Left lung (tissue), 10 donors: ENCODE results near the gene EXOSC5. TPM values are rescaled to one million over a fixed set of nuclear protein-coding genes. Genes with fewer than 3 reads are reported as not detected.
A peak's percentile ranks its signal among the peaks of the same experiment; 100 is the strongest.
"Not testable (repeated sequence)": the region's sequence is repeated elsewhere in the genome, so short reads cannot be mapped to it uniquely, and the experiment has no call there.

ENCODE experiments used
- ATAC-seq: fragments of 200-7000 bp; cut with Tn5 transposase; one replicate; pipeline ENCODE4 v1.9.1; 2020; ENCODE audit warnings: moderate library complexity
- DNase-seq, 4 donors: peaks; one replicate each; pipeline ENCODE4 v3.0.0-alpha.2; 2013 to 2020
- H3K27ac ChIP-seq, 2 donors: fragments of 200-600 bp; sonication (generic) in 1 of 2; one replicate each; pipeline versions ENCODE4 v1.5.0 to v1.8.0; 2020 to 2021
- H3K27me3 ChIP-seq, 2 donors: fragments of 200-600 bp; sonication (generic) in 1 of 2; one replicate each; pipeline versions ENCODE4 v1.5.0 to v1.8.0; 2020 to 2021
- H3K36me3 ChIP-seq, 2 donors: fragments of 200-600 bp; sonication (generic) in 1 of 2; one replicate each; pipeline versions ENCODE4 v1.5.0 to v1.8.0; 2020 to 2021
- H3K4me1 ChIP-seq, 2 donors: fragments of 200-600 bp; one replicate each; pipeline ENCODE4 v1.8.0; 2021
- H3K4me3 ChIP-seq, 2 donors: fragments of 200-600 bp; sonication (generic) in 1 of 2; one replicate each; pipeline versions ENCODE4 v1.5.0 to v1.8.0; 2020 to 2021; ENCODE audit warnings: mild to moderate bottlenecking in 1 of 2
- H3K9me3 ChIP-seq, 2 donors: fragments of 200-600 bp; sonication (generic) in 1 of 2; one replicate each; pipeline versions ENCODE4 v1.5.0 to v1.8.0; 2020 to 2021
- CTCF ChIP-seq, 2 donors: fragments of 200-600 bp; sonication (generic) in 1 of 2; IDR thresholded peaks; one replicate each; pipeline versions ENCODE4 v1.5.0 to v1.8.0; 2021; ENCODE audit warnings: antibody characterized with exemption in 2 of 2
- intact Hi-C, 2 donors: fragments of 100-400 bp; cut with DNase I; formaldehyde crosslinking; loops; one replicate each; pipeline versions ENCODE4 v1.11.2 to v1.14.2; 2022
- polyA plus RNA-seq, 6 donors: library from polyadenylated mRNA; unstranded; fragments of 120-200 nt; gene quantifications; one replicate each; pipeline ENCODE4 v1.2.1, GENCODE V29; 2013; ENCODE audit not compliant: insufficient read length in 6 of 6
- total RNA-seq, 2 donors: library from RNA; stranded (reverse); fragmentation: NEBNext Ultra II Directional; extraction: Animal tissue kit (Norgen Biotek cat#: 25700); gene quantifications; one replicate each; pipeline ENCODE4 v1.2.1, GENCODE V29; 2021
- donor health status: DM: no; HTN: yes; CAD: no.
- donor health status: DM: no; HTN: no; CAD: no.

EXOSC5 gene
- total and polyA plus RNA-seq, 8 donors = 10.3 to 19.5 (median 15.2) TPM

- no peaks in the 10 kb centered on the region for H3K27me3 ChIP-seq
- H3K36me3 ChIP-seq = peaks cover 0 to 18% of the 10 kb centered on the region in 2 donors
- intact Hi-C loops = no loop called here
- DNase-seq (peak in 2 of 4 donors; percentile 82 to 95), ATAC-seq (peak; percentile 70)
- no peaks in the 10 kb centered on the region for H3K9me3 ChIP-seq
- no peak for TF ChIP-seq CTCF (IDR thresholded peaks at IDR 0.05)
- peaks cover 5 to 60% of the 10 kb centered on the region in 2 donors for H3K4me1 ChIP-seq
- peak overlapping the region; percentile 91 to 97 for H3K4me3 ChIP-seq
- peak overlapping the region; percentile 83 to 90 for H3K27ac ChIP-seq
These were observed 45.6 kb downstream of the EXOSC5 start for GRCh38 chr19:41351339-41352245.

GRCh38 chr19:41350735-41351338 is 46.3 kb downstream of the EXOSC5 start:
- Histone ChIP-seq H3K4me1 (peaks cover 5 to 54% of the 10 kb centered on the region in 2 donors), H3K27ac (peak overlapping the region; percentile 36 to 90), H3K9me3 (no peaks in the 10 kb centered on the region), H3K4me3 (peak overlapping the region; percentile 91 to 97), H3K27me3 (no peaks in the 10 kb centered on the region), H3K36me3 (peaks cover 0 to 25% of the 10 kb centered on the region in 2 donors)
- no peak for TF ChIP-seq CTCF (IDR thresholded peaks at IDR 0.05)
- DNase-seq = no peak
- no peak for ATAC-seq
- intact Hi-C loops = no loop called here

- H3K4me3 ChIP-seq, H3K27ac ChIP-seq, H3K9me3 ChIP-seq, intact Hi-C loops, DNase-seq, H3K27me3 ChIP-seq, ATAC-seq: not testable (repeated sequence)
- Histone ChIP-seq H3K36me3 (peaks cover 0 to 60% of the 10 kb centered on the region in 2 donors), H3K4me1 (peaks cover 5 to 59% of the 10 kb centered on the region in 2 donors)
These were observed 50.2 kb downstream of the EXOSC5 start for GRCh38 chr19:41346916-41347315.

GRCh38 chr19:41344162-41344561 is 53.0 kb downstream of the EXOSC5 start:
- no peaks in the 10 kb centered on the region for H3K27me3 ChIP-seq
- peak overlapping the region in 1 of 2 donors; percentile 23 for H3K27ac ChIP-seq
- intact Hi-C loops = no loop called here
- ATAC-seq (no peak), DNase-seq (no peak)
- no peak overlapping the region for H3K4me3 ChIP-seq
- TF ChIP-seq CTCF (IDR thresholded peaks at IDR 0.05) = no peak
- peaks cover 0 to 60% of the 10 kb centered on the region in 2 donors for H3K4me1 ChIP-seq
- peaks cover 0 to 87% of the 10 kb centered on the region in 2 donors for H3K36me3 ChIP-seq
- H3K9me3 ChIP-seq = no peaks in the 10 kb centered on the region

- Histone ChIP-seq H3K9me3 (no peaks in the 10 kb centered on the region), H3K27me3 (no peaks in the 10 kb centered on the region), H3K4me1 (peaks cover 0 to 56% of the 10 kb centered on the region in 2 donors), H3K4me3 (peak overlapping the region in 1 of 2 donors; percentile 21), H3K36me3 (peaks cover 0 to 95% of the 10 kb centered on the region in 2 donors), H3K27ac (peak overlapping the region in 1 of 2 donors; percentile 43)
- intact Hi-C loops = no loop called here
- DNase-seq (no peak), ATAC-seq (peak; percentile 75)
- TF ChIP-seq CTCF (IDR thresholded peaks at IDR 0.05) = no peak
These were observed 55.3 kb downstream of the EXOSC5 start for GRCh38 chr19:41341669-41342490.
